HG03045 (cell line): Measurements from ENCODE around the gene GTF2F2.
A peak's percentile ranks its signal among the peaks of the same experiment; 100 is the strongest.
"Not testable (repeated sequence)": the region's sequence is repeated elsewhere in the genome, so short reads cannot be mapped to it uniquely, and the experiment has no call there.

Experiments used
- ATAC-seq: cut with Tn5 transposase; IDR thresholded peaks from one replicate; pipeline ENCODE4 v1.9.1; 2021; ENCODE audit warnings: mild to moderate bottlenecking, moderate library complexity; ENCODE audit not compliant: unreplicated experiment

The GTF2F2 gene

DNA sequence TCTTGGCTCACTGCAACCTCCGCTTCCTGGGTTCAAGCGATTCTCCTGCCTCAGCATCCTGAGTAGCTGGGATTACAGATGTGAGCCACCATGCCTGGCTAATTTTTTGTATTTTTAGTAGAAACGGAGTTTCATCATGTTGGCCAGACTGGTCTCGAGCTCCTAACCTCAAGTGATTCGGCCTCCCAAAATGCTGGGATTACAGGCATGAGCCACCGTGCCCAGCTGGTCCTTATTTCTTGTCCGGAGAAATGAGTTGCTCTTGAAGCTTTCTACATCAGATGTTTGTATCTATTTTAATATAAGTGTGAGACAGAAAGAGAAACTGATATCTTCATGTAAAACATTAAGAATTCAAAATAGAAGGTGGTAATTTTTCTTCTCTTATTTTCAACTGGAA lies 124.4 kb downstream of the GTF2F2 start:
- not testable (repeated sequence) for ATAC-seq

DNA sequence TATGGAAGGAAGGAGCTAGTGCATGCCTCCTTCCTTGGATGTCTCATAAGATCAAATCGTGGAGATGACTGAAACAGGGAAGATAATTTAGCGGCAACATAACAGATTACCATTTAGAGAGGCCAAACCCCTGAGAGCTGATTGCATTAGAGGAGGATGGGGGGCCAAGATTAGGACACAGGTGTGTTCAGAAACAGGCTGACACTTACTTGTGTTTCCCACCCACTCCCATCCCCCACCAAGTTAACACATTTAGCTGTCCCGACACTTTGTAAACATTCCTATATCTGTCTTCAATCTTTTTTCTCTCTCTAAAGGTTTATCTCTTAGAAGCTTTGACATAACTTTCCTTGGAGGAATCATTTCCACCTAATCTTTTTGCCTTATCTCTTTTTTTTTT lies 129.4 kb downstream of the GTF2F2 start:
- no peak for ATAC-seq

DNA sequence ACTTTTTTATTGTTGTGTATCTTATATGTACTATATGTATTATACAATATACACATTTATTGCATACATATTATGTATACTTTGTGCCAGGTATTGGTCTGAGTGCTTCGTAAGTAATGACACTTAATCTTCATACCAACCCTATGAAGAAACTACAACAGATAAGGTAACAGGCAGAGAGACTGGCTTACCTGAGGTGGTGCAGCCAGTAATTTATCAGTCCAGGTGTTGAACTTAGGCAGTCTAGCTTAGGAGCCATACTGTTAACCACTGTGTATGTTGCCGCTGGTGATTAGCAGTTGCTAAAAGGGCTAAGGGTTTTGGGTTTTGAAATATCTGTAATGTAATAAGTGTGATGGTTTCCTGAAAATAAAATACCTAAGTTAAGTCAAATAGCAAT lies 134.1 kb downstream of the GTF2F2 start:
- ATAC-seq: no peak

DNA sequence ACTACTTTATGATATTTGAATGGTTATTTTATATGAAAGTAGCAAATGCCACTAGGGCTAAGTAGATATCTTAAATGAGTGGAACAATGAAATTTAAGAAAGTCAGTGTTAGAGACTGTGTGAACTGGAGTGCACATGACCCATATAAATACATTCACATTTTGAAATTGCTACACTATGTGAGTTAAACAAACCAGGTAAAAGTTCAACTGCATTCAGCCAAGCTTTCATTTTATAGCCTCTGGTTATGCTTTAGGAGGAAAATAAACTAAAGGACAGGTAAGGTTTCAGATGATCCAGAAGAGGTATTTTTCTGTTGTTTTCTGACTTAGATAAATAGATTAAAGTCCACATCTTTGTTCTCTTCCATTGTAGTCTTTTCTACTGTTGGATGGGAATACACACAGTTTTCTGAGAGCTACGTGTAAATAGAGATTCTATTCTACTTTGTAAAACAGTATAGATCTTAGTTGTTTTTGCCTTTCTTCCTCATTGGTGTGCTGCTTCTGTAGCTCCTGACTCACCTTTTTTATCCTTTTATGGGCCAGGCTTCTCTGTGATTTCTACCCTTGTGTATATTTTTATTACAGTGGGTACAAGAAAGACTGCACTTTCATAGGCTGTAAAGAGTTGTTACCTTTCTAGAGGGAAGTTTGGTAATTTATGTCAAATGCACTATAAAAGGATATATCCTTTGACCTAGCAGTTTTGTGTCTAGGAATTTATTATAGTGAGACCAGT lies 135.1 kb downstream of the GTF2F2 start:
- ATAC-seq: no peak

DNA sequence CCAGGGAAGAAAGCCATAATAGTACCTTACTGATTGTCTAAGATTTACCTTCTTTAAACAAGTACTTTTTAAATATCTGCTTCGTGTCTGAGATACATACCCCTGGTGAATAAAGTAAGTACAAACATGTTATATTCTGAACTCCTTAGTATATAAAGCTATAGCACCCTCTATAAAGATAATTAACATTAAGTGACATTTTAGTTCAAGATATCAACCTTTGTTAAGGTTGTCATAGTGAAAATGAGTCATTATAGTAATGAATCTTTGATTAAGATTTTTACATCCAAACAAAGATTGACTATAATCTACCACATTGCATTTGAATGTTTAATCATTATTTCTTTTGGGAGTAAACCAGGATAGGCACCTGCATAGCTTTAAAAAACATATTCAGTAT lies 135.9 kb downstream of the GTF2F2 start:
- no peak for ATAC-seq

DNA sequence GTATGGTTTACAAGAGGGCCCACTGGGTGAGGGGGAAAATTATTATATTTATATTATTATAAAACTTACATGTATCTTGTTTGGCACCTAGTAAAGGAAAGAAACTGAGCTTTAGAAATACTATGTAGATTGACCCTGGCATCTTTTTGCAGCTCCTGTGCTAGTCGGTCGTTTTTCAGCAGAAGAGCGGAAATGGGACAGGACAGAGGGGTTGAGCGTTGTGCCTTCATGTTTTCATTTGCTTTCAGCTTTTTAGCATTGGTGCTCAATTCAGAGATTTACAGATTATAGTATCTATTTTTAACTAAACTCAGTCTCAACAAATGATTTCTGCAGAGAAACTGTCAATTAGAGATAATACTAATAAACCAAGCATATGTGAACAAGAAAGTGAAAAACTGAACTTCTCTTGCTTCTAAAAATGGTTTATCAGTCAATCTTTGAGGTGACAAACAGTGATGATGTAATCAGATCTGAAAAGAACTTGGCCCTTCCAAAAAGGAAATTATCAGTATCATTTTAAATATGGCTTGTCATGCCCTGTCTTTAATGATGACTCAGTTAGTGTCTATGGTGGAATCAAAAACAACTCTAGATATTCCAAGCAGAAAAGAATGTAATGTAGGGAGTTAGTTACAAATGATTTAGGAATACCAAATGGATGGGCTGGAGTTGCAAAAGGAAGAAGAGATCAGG lies 137.5 kb downstream of the GTF2F2 start:
- ATAC-seq: no peak

DNA sequence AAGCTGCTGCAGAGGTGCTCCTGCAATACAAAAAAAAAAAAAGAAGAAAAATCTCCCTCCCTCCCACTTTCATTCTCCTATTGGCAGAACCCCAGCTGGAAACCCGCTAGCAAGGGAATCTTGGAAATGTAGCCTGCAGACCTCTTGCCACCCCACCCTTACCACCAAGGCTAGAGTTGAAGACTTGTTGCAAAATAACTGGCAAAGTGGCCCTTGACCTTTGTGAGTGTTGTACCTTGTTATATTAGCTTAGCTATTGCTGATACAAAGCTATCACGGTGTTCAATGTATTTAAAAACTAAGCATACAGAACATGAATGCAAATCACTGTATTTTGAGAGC lies 138.0 kb downstream of the GTF2F2 start:
- ATAC-seq: no peak

DNA sequence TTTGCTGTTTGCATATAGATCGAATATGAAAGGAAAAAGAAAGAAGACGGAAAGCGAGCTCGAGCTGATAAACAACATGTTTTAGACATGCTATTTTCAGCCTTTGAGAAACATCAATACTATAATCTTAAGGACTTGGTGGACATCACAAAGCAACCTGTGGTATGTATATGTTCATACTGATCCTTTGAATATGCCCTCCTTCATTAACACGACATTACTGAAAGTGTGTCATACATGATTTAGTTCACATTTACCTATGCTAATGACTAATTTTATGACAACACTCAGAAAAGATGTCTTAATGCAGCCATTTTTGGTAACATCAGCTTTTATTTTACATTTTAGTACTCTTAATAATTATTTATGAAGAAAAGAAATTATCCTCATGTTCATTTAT lies 146.9 kb downstream of the GTF2F2 start:
- ATAC-seq: no peak

DNA sequence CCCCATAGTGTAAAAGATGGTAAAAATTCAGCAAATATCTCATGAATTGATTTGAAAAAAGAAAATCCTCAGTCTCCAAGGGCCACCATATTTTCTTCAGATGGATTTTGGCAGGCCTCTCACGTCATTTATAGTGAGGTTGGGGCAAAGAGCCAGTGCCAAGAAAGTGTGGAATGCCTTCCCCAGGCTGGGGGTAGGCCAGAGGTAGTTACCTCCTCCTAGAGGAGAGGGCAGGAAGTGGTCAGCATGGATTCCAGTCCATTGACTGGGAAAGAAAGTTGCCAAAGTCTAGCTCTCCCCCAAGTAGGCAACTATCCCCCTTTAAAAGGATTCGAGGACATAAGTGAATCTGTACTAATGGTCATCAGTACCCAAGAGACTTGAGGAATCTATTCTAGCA lies 148.9 kb downstream of the GTF2F2 start:
- no peak for ATAC-seq

DNA sequence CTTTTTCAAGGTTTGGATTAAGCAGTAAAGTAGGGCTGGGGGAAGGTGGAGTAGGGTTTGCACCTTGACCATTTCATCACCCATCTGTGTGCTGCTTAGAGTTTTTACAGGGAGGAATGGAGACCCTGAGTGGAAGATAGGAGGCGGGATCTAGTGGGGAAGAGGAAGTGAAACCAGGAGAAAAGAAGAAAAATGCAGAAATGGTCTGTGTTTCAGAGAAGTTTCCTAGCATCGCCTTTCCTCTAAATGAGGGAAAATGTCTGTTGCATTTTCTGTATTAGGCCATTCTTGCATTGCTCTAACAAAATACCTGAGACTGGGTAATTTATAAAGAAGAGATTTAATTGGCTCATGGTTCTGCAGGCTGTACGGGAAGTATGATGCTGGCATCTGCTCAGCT lies 156.6 kb downstream of the GTF2F2 start:
- no peak for ATAC-seq

DNA sequence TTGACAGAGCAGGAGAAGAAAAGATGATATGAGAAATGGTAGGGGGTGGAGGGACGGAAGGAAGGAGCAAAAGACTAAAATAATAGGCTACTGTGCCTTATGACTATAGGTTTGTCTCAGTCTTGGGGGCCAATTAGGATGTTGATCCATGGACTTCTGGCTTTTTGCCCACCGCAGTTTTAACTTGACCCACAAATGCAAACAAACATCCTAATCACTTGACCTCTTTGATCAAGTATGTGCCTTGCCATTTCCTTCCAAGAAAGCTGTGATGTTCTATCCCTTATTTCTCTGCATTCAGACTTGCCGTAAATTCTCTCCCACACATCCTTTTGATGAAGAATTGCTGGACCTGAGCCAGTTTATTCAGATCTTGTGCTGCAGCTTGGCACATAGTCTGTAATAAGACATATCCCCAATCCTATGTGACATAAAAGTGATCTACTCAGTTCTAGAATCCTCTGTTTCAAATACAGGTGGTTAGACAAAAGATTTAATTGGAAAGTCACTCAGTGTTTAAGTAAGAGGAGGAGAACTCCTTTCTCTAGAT lies 157.9 kb downstream of the GTF2F2 start:
- ATAC-seq: no peak

DNA sequence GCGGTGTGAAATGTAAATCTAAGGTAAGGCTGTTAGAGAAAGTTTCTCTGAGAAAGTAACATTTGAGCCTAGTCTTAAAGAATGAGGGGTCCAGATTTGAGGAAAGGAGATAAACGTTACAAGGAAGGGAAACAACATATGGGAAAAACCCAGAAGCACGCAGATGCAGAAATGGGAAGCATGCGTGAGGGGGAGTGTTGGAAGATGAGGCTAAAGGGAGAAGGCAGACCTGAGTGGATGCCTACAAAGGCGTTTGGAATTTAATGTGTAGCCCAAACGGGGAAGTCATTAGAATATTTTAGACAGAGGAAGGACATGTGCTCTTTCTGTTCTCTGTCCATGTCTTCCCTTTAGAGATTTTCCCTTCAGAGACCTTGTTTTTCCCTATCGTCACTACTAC lies 159.7 kb downstream of the GTF2F2 start:
- ATAC-seq: no peak

DNA sequence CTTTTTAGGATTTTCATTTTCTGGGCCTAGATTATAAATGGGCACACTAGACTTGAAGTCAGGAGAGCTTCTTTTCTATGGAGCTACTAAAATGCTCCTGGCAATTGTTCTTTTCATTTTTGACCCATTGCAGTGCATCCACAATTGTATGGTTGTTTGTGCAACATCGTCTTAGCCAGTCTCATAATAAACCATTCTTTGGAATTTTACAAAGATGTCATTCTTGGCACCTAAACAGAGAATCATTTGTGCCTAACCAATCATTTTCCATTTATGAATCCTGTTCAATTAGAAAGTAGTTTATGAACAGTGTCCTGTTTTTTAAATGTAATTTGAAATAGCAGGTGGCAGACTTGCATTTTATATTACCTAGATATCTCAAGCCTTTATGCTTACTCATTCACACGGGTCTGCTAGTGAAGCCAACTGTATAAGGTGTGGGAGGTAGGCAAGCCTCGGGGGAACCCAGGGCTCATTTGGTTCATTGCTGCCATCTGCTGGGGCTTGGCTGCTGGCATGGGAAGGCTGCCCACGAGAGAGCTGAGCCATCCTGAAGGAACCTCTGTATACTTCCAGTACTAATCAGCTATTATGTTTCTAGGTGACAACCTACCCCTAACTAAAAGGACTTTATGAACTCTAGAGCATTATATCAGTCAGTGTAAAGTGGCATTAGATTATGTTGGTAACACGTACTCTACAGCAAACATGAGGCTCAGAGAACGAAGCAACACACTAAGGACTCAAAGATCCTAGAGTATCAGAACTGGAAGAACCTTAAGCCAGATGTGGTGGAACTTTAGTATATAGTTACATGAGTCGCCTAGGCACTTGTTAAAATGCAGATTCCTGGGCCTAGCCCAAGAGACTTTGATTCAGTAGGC lies 160.7 kb downstream of the GTF2F2 start:
- peak; percentile 78 for ATAC-seq

DNA sequence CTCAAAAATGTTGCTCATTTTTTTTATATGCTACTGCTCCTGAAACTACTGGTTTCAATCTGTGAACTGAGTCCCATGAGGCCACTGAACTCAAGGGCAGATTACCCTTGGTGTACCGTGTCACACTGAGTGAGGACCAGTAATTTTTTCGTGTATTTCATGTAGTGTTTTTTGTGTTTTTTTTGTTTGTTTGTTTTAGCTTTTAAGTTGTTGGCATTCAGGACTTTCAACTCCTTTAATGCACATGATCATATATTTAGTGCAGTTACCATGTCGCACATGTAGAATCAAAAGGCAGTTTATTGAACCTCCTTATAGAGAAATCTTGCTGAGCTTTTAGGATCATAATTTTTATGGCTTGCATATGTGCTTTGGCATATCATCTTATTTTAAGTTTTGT lies 162.7 kb downstream of the GTF2F2 start:
- no peak for ATAC-seq

DNA sequence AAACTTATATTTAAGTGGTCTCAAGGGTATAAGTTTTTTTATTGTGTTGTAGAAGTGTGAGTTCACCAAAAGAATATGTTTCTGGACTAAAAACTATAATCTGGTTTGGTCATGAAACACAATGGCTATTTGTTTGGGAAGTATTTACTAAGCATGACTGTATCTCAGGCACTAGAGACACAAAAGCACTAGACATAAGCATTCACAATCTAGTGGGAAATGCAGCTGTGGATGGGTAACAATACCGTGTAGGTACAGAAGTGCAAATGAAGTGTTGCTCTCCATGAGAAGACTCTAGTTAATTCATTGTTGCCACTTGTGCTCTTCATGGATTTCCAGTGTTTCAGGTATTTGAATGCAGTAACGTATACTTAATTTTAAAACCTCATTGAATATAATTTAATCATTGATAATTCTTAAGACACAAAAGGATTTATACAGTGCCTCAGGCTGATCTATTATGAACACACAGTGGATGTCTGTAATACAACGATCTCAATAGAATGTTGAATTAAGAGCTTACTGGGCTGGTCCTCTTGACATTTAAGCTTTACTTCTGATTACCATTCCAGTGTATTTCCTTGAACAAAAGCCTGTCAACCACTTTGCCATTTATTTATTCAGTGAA lies 169.7 kb downstream of the GTF2F2 start:
- no peak for ATAC-seq

DNA sequence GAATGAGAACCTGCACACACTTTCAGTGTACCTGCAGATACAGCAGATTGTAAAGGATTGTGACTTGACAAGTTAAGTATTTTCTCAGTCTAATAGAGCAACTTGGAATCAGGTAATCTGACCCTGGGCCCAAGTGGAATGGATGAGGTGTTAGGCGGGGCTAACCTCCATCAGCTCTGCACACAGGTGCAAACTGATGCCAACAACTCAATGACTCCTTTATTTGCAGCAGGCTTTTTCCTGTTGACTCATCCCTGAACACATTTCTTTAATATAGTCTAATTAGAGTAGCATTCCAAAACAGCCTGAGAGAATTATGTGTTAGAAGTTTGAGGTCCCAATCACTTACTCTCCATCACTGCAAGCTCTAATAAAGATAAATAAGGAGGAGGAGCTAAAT lies 171.9 kb downstream of the GTF2F2 start:
- no peak for ATAC-seq

DNA sequence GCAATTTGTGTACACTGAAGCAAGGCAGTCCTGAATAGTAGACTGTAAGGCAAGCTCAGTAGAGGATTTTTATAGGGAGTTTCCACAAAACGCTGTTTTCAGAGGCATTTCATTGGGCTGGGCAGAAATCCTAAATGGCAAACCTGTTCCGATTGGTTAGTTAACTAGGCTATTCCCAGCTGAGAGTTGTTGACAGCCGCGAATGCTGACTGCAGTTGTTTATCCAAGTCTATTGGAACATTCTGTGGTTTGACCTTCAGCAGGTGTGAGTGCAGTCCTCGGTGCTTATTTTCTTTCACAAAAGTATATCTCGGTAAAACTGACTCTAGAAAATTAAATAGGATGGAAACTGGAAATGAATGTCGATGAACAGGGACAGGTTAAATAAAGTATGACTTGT lies 175.2 kb downstream of the GTF2F2 start:
- no peak for ATAC-seq

DNA sequence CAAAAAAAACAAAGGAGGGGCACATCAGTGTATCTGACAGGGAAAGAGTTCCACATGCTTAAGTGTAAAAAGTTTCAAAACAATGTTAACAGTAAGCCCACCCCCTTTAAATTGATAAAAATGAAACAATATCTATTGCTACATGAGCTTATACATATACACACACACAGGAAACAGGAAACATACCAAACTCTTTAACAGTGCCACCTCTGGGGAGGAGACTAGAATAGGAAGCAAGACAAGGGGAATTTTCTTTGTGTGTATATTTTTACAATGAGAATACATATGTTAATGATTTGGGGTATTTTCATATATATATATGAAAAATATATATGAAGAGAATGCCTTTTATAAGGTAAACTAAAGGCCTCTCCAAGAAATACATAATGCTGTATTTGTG lies 175.9 kb downstream of the GTF2F2 start:
- no peak for ATAC-seq

DNA sequence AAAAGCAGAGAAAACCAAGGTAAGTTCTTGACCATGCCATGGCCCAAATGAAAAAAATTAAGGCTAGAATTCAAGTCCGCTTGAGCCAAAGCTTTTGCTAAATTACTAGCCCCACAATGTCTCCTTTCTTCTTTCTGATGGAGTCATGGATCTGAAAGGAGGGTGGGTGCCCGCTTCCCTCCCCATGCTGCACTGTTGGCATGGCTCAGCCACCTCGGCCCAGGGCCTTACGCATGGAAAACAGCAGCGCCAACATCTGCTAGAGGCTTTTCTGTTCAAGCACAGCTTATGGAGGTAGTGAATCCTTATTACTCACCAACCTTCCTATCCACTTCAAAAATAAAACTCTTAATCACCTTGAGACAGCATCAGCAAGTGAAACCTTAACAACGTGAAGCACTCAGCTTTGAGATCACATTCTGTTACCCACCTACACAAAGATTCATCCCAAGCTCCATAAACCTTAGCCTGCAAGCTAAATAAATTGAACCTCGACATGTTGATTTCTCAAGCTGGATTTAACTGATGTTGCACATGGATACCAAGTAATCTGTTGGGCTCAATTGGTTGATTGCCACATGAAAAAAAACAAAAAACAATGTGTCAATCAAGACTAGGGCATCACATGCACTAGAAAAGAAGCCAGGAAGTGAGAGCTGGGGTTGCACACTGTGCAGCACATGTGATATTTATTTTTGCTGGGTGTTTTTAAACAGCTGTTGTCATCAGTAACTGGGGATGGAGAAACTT lies 177.3 kb downstream of the GTF2F2 start:
- ATAC-seq: no peak

DNA sequence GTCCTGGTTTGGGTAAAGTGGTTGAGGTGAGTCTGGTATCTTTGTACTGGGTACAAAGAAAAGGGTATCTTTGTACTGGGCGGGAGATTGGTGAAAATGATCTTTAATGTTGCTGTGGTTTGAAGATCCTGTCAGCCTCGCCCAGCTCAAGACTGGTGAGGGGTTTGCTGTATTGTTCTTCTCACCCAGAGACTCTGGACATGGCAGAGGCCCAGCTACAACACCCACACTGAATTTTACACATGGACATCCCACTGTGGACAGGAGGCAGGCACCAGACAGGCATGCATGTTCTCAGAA lies 177.8 kb downstream of the GTF2F2 start:
- ATAC-seq: no peak

DNA sequence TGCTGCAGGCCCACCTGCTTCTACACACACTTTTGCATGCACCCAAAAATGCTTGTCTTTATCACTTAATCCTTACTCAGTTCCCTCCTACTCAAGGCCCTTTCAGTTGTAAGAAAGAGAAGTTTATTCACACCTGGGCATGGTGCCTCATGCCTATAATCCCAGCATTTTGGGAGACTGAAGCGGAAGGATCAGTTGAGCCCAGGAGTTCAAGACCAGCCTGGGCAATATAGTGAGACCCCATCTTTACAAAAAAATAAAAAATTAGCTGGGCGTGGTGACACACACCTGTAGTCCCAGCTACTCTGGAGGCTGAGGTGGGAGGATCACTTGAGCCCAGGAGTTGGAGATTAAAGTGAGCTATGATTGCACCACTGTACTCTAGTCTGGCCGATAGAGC lies 178.2 kb downstream of the GTF2F2 start:
- ATAC-seq: not testable (repeated sequence)
